B cell (primary cell): Measurements from ENCODE around the gene ATP8B1. TPM values are rescaled to one million over a fixed set of nuclear protein-coding genes. Genes with fewer than 3 reads are reported as not detected.

ENCODE experiments used
- ATAC-seq: fragments of 200-7000 bp; cut with Tn5 transposase; one replicate; pipeline ENCODE4 v1.10.0; 2021; ENCODE audit warnings: low read depth, mild to moderate bottlenecking, moderate number of reproducible peaks, moderate library complexity
- CTCF ChIA-PET: fragments of 350-600 bp; sonication (Branson Sonifier 250); formaldehyde crosslinking; loops from one replicate; lab custom pipeline; 2021; ENCODE audit warnings: antibody characterized with exemption, inconsistent platforms; lab: Charles Lee
- POLR2A ChIA-PET: fragments of 350-600 bp; sonication (Branson Sonifier 250); formaldehyde crosslinking; loops from one replicate; lab custom pipeline; 2021; ENCODE audit warnings: antibody characterized with exemption; lab: Charles Lee
- DNase-seq: peaks from one replicate; pipeline ENCODE4 v3.0.0; 2013
- H2AFZ ChIP-seq: 2 replicates; pipeline ENCODE4 v1.6.1; 2012; ENCODE audit warnings: mild to moderate bottlenecking, low read depth, low read length; ENCODE audit not compliant: insufficient read depth, poor library complexity, severe bottlenecking
- H3K27ac ChIP-seq, 2 donors: 1 replicate in 1 of 2; 2 replicates in 1 of 2; pipeline ENCODE4 v1.5.1; 2012 to 2013; ENCODE audit warnings: low read length in 2 of 2, mild to moderate bottlenecking in 2 of 2, moderate library complexity in 1 of 2
- H3K27me3 ChIP-seq, 4 experiments: fragments of 200-600 bp in 1 of 4; sonication (generic) in 1 of 4; replicated peaks in 1 of 4; 1 replicate in 2 of 4; 2 replicates in 2 of 4; pipeline versions ENCODE4 v1.6.1 to v1.7.0; 2013 to 2016; ENCODE audit warnings: low read length in 3 of 4, mild to moderate bottlenecking in 2 of 4, mixed read lengths in 1 of 4, moderate library complexity in 1 of 4; ENCODE audit not compliant: insufficient read depth in 4 of 4, control insufficient read depth in 3 of 4; ENCODE audit errors: control extremely low read depth in 1 of 4
- H3K36me3 ChIP-seq, 2 experiments: replicated peaks in 1 of 2; 1 replicate in 1 of 2; 2 replicates in 1 of 2; pipeline versions ENCODE4 v1.6.1 to v1.7.1; 2013; ENCODE audit warnings: low read length in 1 of 2; ENCODE audit not compliant: insufficient read depth in 2 of 2, control insufficient read depth in 1 of 2; ENCODE audit errors: control extremely low read depth in 1 of 2, extremely low read depth in 1 of 2
- H3K4me1 ChIP-seq, 2 donors: fragments of 200-600 bp in 1 of 2; sonication (generic) in 1 of 2; 1 replicate in 1 of 2; 2 replicates in 1 of 2; pipeline versions ENCODE4 v1.5.1 to v1.6.1; 2013 to 2017; ENCODE audit warnings: low read length in 2 of 2; ENCODE audit not compliant: control insufficient read depth in 2 of 2, insufficient read depth in 2 of 2
- H3K4me2 ChIP-seq: replicated peaks from 2 replicates; pipeline ENCODE3; 2012; ENCODE audit warnings: mild to moderate bottlenecking, low read depth, low read length; ENCODE audit not compliant: poor library complexity, severe bottlenecking
- H3K4me3 ChIP-seq, 5 experiments: fragments of 200-600 bp in 1 of 5; sonication (generic) in 1 of 5; 1 replicate in 3 of 5; 2 replicates in 2 of 5; pipeline versions ENCODE4 v1.5.1 to v1.7.0; 2011 to 2016; ENCODE audit warnings: low read length in 4 of 5, mild to moderate bottlenecking in 4 of 5, low read depth in 2 of 5, control low read depth in 1 of 5, moderate library complexity in 1 of 5; ENCODE audit not compliant: insufficient read depth in 1 of 5; ENCODE audit errors: control extremely low read depth in 1 of 5, extremely low read depth in 1 of 5
- H3K79me2 ChIP-seq: fragments of 200-600 bp; sonication (generic); one replicate; pipeline ENCODE4 v1.6.0; 2016; ENCODE audit warnings: low read length; ENCODE audit not compliant: control insufficient read depth, insufficient read depth
- H3K9ac ChIP-seq: fragments of 200-600 bp; sonication (generic); 2 replicates; pipeline ENCODE4 v1.6.1; 2017; ENCODE audit warnings: mild to moderate bottlenecking, low read length, moderate library complexity
- H3K9me3 ChIP-seq, 3 donors: one replicate each; pipeline versions ENCODE4 v1.6.1 to v1.7.1; 2013; ENCODE audit warnings: low read length in 2 of 3; ENCODE audit not compliant: control insufficient read depth in 2 of 3, insufficient read depth in 1 of 3; ENCODE audit errors: control extremely low read depth in 1 of 3
- H4K20me1 ChIP-seq: 2 replicates; pipeline ENCODE4 v1.6.0; 2012; ENCODE audit warnings: mild to moderate bottlenecking, low read length; ENCODE audit not compliant: insufficient read depth, control insufficient read depth, poor library complexity, severe bottlenecking
- H3K27ac Mint-ChIP-seq: one replicate; pipeline ENCODE4 v1.8.0; 2021; ENCODE audit warnings: mixed read lengths
- H3K27me3 Mint-ChIP-seq: one replicate; pipeline ENCODE4 v1.8.0; 2021; ENCODE audit warnings: mixed read lengths
- H3K4me1 Mint-ChIP-seq: one replicate; pipeline ENCODE4 v1.8.0; 2021; ENCODE audit warnings: mixed read lengths
- H3K4me3 Mint-ChIP-seq: one replicate; pipeline ENCODE4 v1.8.0; 2021; ENCODE audit warnings: mixed read lengths
- H3K9me3 Mint-ChIP-seq: one replicate; pipeline ENCODE4 v1.8.0; 2022; ENCODE audit warnings: mixed read lengths; ENCODE audit not compliant: insufficient read depth
- EZH2 ChIP-seq: IDR thresholded peaks from 2 replicates; pipeline ENCODE4 v1.6.1; 2012; ENCODE audit warnings: borderline replicate concordance, low read depth, mild to moderate bottlenecking, moderate library complexity, low read length; ENCODE audit not compliant: insufficient read depth, poor library complexity, severe bottlenecking
- WGBS: methylation state at CpG from one replicate; pipeline ENCODE4 v1.1.5; 2013; ENCODE audit warnings: missing lambda C conversion rate; ENCODE audit not compliant: insufficient coverage; 5-methylcytosine and 5-hydroxymethylcytosine counted together
- intact Hi-C: fragments of 100-400 bp; cut with micrococcal nuclease; formaldehyde crosslinking; loops from one replicate; pipeline ENCODE4 v1.10.0; 2022
- polyA plus RNA-seq: library from polyadenylated mRNA; depleted of rRNA; stranded (reverse); fragments of >200 nt; gene quantifications from 2 replicates; pipeline ENCODE4 v1.2.3, GENCODE V29; 2012
- total RNA-seq, 2 donors: library from RNA; stranded (reverse); fragments of 120-200 nt in 1 of 2; gene quantifications; 1 replicate in 1 of 2; 2 replicates in 1 of 2; pipeline versions ENCODE4 v1.2.3 to v1.2.4, GENCODE V29; 2013 to 2022
- TF ChIP-seq, protein P1 (sequence below): fragments of 200-600 bp; IDR thresholded peaks from one replicate; pipeline ENCODE4 v1.8.0; 2022; ENCODE audit warnings: antibody characterized with exemption, mild to moderate bottlenecking

Gene ATP8B1
- total and polyA plus RNA-seq, 2 donors (not counting 1 experiment from before 2014, with no cell fraction given) = 0.27 TPM; not detected in 1

DNA sequence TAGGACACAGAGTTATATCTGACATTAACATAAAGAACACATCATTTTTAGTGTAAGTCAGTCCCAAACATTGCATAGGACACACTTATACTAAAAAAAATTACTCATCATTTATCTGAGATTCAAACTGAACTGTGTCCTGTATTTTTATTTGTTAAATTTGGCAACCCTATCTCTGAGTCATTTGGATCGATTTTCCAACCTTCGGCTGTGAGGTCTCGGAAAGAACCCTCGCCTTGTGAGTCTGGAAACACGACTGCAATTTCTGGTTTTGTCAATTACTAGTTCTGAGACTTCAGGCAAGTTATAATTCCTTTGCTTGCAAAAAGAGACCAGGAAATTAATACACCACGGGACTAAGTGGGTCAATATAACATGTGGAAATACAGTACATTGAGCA lies 14.0 kb downstream of the ATP8B1 start:
- intact Hi-C loops = no loop called here
- TF ChIP-seq, protein P1, sequence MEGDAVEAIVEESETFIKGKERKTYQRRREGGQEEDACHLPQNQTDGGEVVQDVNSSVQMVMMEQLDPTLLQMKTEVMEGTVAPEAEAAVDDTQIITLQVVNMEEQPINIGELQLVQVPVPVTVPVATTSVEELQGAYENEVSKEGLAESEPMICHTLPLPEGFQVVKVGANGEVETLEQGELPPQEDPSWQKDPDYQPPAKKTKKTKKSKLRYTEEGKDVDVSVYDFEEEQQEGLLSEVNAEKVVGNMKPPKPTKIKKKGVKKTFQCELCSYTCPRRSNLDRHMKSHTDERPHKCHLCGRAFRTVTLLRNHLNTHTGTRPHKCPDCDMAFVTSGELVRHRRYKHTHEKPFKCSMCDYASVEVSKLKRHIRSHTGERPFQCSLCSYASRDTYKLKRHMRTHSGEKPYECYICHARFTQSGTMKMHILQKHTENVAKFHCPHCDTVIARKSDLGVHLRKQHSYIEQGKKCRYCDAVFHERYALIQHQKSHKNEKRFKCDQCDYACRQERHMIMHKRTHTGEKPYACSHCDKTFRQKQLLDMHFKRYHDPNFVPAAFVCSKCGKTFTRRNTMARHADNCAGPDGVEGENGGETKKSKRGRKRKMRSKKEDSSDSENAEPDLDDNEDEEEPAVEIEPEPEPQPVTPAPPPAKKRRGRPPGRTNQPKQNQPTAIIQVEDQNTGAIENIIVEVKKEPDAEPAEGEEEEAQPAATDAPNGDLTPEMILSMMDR = no peak
- no peak for TF ChIP-seq EZH2
- H3K9me3 Mint-ChIP-seq = peaks cover 2% of the 10 kb centered on the region
- no peaks in the 10 kb centered on the region for H3K4me1 ChIP-seq
- H3K27me3 Mint-ChIP-seq = no peaks in the 10 kb centered on the region
- no peak overlapping the region for H3K4me2 ChIP-seq
- H3K27ac Mint-ChIP-seq = no peak overlapping the region
- H3K36me3 ChIP-seq = no peaks in the 10 kb centered on the region
- no peaks in the 10 kb centered on the region for H3K27me3 ChIP-seq
- WGBS = 98% methylated on average over 5 of the region's 6 CpGs
- ChIA-PET CTCF (no interaction called here), POLR2A (interaction anchor here (0.6 kb wide), 1 partner anchor 39 kb away, joined by 5 read pairs; no protein-coding TSS in a partner anchor)
- no peak overlapping the region for H3K27ac ChIP-seq
- no peak overlapping the region for H2AFZ ChIP-seq
- no peaks in the 10 kb centered on the region for H3K9me3 ChIP-seq
- no peaks in the 10 kb centered on the region for H3K4me1 Mint-ChIP-seq
- H3K79me2 ChIP-seq = no peaks in the 10 kb centered on the region
- no peak overlapping the region for H3K9ac ChIP-seq
- DNase-seq (no peak), ATAC-seq (no peak)
- no peak overlapping the region for H3K4me3 Mint-ChIP-seq
- H4K20me1 ChIP-seq = no peaks in the 10 kb centered on the region
- no peak overlapping the region for H3K4me3 ChIP-seq

DNA sequence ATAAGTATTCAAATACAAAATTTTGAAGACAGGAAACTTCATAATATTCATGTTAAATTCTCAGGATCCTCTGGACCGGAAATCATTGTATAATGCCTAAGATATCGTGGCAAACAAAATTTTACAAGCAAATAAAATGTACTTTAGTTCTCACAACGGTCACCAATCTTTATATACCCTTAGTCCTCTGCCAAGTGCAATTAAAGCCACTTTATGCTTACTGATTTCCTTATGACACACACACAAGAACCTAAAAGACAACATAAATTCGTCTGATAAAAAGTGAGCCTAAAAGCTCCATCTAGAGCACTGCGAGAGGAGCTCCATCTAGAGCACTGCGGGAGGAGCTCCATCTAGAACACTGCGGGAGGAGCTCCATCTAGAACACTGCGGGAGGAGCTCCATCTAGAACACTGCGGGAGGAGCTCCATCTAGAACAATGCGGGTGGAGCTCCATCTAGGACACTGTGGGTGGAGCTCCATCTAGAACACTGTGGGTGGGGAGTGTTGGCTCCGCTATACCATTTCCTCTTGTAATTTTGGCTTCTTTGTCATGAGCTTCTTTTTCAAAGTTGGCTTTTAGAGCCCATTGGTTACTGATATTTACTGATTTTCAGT lies 15.9 kb downstream of the ATP8B1 start:
- DNase-seq = no peak
- intact Hi-C loops = no loop called here

More for the DNA sequence above, 15.9 kb downstream of the ATP8B1 start:
- ATAC-seq = no peak
- Histone ChIP-seq H3K27ac (no peak overlapping the region), H3K27me3 (no peaks in the 10 kb centered on the region), H3K36me3 (peaks cover 0 to 3% of the 10 kb centered on the region in 2 experiments), H3K9ac (no peak overlapping the region), H3K4me2 (no peak overlapping the region), H3K4me1 (no peaks in the 10 kb centered on the region), H3K4me3 (no peak overlapping the region), H2AFZ (no peak overlapping the region), H4K20me1 (no peaks in the 10 kb centered on the region), H3K79me2 (no peaks in the 10 kb centered on the region), H3K9me3 (no peaks in the 10 kb centered on the region)
- POLR2A ChIA-PET = no interaction called here
- 92% methylated on average over 4 of the region's 11 CpGs for WGBS
- no peak for TF ChIP-seq EZH2
- TF ChIP-seq, protein P1 = no peak
- Mint-ChIP-seq H3K4me1 (no peaks in the 10 kb centered on the region), H3K4me3 (no peak overlapping the region), H3K27me3 (no peaks in the 10 kb centered on the region), H3K27ac (no peak overlapping the region), H3K9me3 (peaks cover 2% of the 10 kb centered on the region)
- CTCF ChIA-PET = no interaction called here
